ENCODE measurements around the gene STON2.

GRCh38 chr14:81434230-81434629, 34.1 kb upstream of the STON2 start:
- TF ChIP-seq CTCF (IDR thresholded peaks at IDR 0.05) = no peak
- no peak for TF ChIP-seq POLR2A (IDR thresholded peaks at IDR 0.05)

Data from uterus (tissue), 2 donors.